ENCODE results near the gene TBC1D14. TPM values are rescaled to one million over a fixed set of nuclear protein-coding genes. Genes with fewer than 3 reads are reported as not detected.

Gene TBC1D14
- polyA plus RNA-seq (ENCODE audit: insufficient read length in 4 of 4) = 10 to 100 TPM; 49.2 to 61.1 (median 57.3) TPM

DNA sequence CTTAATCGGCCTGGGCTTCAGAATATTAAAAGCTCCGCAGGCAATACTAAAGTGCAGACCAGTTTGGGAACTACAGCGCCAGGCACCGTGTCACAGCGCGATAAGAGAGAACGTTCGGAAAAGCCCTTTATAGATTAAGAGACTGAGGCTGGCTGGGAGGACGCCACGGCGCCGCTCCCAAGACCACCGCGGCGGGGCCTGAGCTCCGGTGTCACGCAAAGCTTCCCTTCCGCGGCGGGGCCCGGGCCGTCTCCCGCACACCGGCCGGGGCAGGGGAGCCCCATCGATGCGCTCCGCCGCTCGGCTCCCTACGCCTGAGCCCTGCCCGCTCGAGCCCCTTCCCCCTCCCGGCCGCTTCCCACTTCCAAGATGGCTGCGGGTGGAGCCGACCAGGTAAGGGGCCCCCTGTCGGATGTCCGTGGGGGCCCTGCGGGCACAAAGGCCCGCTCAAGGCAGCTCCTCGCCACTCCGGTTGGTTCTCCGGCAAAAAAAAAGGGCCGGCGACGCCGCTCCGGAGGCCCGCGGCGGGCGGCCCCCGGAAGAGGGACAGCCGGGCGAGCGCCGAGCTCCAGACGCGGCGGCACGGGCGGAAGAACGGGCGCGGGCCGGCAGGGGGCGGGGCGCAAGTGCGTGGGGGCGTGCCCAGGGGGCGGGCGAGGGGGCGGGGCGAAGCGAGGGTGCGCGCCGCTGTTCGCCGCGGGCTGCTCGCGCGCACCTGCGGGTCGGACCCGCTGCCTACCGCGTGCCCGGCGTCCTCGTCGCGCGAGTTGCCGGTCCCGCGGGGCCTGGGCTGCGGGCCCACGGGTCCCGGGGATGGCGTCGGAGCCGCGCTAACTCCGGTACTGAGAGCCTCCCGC, at the start of gene TBC1D14:
Gene TBC1D14 (plus strand): TSS at position 714 of the 857 bp plus-strand sequence. CDS start 13,564 bp downstream, outside the sequence.
- DNase-seq (ENCODE audit: low read depth in 4 of 4, low spot score in 3 of 4) = peak in 2 of 4 donors; percentile 82 to 83

DNA sequence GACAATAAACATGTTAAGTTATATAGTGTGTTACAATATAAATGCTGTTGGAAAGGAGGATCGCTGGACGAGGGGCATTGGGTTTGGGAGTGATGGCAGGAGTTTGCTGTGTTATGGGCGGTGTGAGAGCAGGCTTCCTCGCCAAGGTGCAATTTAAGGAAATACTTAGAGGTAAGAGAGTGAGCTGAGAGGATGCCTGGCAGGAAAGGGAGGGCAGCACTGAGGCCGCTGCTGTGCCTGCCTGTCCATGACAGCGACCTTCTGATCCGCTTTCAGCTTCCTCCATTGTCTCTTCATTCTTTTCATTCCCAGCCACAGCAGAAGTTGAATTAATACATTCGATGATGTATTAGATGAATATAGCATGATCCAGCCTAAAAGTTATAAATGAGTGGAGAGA, 41.2 kb upstream of the TBC1D14 start:
- DNase-seq (ENCODE audit: low read depth in 4 of 4, low spot score in 3 of 4) = no peak

DNA sequence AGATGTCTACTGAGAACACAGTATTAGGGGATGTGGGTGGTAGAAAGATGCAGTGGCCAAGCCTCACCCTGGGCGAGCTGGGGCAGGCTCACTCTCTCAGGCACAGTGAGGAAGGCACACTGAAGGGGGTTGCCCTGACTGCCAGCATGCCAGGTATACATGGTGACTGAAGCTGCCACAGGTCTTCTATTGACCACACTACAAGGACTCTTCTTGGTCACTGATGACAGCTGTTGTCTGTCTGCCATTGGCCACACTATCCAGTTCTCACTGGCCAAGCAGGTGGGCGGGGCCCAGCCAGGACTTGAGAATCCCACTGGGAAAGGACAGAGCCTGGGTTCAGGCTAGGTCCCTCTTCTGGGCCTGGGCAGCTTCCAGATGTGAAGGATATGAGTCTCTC, 39.7 kb upstream of the TBC1D14 start:
- DNase-seq (ENCODE audit: low read depth in 4 of 4, low spot score in 3 of 4) = no peak

DNA sequence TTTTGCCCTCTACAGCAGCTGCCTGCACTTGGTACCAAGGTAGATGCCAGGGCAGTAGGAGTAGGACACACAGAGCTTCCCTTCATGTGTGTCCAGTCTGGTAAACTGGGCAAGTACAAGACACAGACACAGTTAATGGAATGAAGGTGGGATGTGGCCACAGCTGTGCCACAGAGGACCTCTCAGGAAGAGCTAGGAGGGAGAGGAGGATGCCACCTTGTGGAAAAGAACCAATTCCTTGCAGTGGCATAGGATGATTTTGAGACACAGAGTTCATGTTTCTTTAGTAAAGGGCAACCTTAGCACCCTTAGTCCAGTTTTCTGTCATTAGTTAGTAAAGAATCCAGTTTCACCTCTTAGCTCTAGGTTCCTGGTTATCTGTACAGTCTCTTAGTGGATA, 36.3 kb upstream of the TBC1D14 start:
- no peak for DNase-seq (ENCODE audit: low read depth in 4 of 4, low spot score in 3 of 4)

DNA sequence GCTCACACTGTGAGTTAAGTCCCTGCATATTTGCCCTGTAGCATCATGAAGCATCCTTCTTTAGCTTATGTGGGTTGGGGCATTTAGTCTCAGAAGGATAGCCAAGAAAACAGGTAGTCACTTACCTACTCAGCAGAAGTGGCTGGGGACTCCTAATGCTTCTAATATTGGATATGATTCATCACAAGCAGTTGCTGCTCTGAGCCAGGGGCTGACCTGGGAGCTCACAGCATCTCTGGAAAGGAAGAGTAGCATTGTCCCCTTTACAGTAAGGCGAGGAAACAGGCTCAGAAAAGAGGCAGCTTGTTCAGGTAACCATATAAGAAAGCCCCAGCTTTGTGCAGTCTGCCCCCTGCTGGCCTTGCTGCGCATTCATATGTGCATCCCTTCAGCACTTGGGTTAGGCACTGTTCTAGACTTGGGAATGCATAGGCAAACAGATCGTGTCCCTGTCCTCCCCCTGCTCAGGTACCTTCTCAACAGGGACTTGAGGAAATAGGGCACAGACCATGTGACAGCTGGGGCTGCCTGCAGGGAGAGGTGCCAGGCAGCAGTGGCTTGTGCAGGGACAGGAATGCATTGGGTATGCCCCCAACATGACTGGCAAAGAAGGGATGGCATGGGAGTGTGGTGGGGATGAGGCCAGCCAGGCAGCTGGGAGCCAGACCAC, 35.7 kb upstream of the TBC1D14 start:
- peak in 1 of 4 donors; percentile 26 for DNase-seq (ENCODE audit: low read depth in 4 of 4, low spot score in 3 of 4)

GRCh38 chr4:6874981-6875380, 34.6 kb upstream of the TBC1D14 start:
- no peak for DNase-seq (ENCODE audit: low read depth in 4 of 4, low spot score in 3 of 4)

DNA sequence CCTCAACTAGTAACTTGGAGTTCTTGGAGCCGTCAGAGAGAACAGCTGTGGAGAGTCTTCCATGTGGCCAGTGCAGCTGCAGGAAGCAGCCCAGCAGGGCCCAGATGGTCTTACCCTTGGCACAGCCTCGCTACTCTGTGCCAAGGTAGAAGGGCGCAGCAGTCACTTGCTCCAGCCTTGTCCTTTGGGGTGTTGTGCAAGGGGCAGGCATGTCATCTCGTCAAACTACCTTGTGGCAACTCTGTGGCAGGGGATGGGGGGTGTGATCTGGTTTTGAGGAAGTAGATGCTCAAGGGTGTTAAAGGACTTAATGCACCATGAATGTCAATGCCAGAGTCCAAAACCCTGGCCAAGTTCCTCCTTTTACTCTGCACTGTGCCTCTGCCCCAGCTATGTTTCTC, 34.2 kb upstream of the TBC1D14 start:
- no peak for DNase-seq (ENCODE audit: low read depth in 4 of 4, low spot score in 3 of 4)

DNA sequence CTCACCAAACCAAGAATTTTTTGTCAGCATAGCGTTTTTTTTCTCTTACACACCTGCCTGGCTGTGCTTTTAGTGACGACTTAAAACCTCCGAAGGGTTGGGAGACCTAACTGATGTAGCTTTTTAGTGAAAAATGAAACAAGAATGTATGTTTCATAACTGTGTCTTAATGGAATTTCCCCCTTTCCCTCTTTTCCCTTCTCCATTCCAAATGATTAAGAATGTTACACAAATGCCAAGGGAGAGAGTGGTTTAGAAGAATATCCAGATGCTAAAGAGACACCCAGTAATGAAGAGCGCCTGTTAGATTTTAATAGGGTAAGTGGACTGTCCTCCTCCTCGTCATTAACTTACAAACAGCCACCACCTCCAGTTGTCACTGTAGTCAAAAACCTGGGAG, 33.2 kb upstream of the TBC1D14 start:
- DNase-seq (ENCODE audit: low read depth in 4 of 4, low spot score in 3 of 4) = no peak

GRCh38 chr4:6877067-6877466, 32.6 kb upstream of the TBC1D14 start:
- DNase-seq (ENCODE audit: low read depth in 4 of 4, low spot score in 3 of 4) = no peak

- no peak for DNase-seq (ENCODE audit: low read depth in 4 of 4, low spot score in 3 of 4)
These were observed 31.1 kb upstream of the TBC1D14 start for GRCh38 chr4:6878451-6879059.

DNA sequence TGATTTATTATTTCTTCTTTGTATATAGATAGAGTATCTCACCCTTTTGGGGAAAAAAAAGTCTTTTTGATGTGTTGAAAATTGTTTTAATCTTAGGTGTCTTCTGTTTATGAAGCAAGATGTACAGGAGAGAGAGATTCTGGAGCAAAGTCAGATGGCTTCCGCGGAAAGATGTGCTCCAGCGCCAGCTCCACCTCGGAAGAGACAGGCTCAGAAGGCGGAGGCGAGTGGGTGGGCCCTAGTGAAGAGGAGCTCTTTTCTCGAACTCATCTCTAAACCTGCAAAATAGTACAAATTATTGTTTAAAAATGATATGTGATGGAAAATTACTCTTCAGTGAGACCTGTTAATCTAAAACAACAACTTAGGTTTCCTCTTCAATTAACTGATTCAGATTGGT, 28.9 kb upstream of the TBC1D14 start:
- no peak for DNase-seq (ENCODE audit: low read depth in 4 of 4, low spot score in 3 of 4)

- DNase-seq (ENCODE audit: low read depth in 4 of 4, low spot score in 3 of 4) = no peak
These were observed 27.7 kb upstream of the TBC1D14 start for GRCh38 chr4:6881908-6882307.

- no peak for DNase-seq (ENCODE audit: low read depth in 4 of 4, low spot score in 3 of 4)
These were observed 25.2 kb upstream of the TBC1D14 start for GRCh38 chr4:6884341-6884870.

DNA sequence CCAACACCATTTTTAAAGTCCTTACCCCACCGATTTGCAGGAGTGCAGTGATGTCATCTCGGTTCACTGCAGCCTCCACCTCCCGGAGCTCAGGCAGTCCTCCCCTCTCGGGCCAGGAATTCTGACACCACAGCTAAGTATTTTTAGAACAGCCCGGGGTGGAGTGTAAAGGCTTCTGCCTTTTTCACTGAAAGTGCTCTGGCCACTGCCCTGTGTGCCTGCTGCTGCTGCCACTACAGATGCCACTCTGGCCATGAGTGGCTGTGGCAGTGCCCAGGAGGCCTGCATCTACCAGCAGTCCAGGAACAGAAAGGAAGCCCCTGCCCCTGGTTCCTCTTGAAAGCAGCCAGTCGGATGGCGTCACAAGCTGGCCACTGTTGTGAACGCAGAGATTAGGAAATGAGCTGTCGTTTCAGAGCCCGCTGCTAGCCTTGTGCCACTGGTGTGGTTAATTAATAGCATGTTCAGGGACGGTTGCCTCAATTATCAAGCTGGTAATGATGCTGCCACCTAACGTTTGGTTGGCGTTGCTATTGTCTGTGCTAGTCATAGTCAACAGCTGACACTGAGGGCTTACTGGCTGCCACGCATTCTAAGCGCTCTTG, 23.6 kb upstream of the TBC1D14 start:
- no peak for DNase-seq (ENCODE audit: low read depth in 4 of 4, low spot score in 3 of 4)

- no peak for DNase-seq (ENCODE audit: low read depth in 4 of 4, low spot score in 3 of 4)
These were observed 22.7 kb upstream of the TBC1D14 start for GRCh38 chr4:6886886-6887285.

- DNase-seq (ENCODE audit: low read depth in 4 of 4, low spot score in 3 of 4) = no peak
These were observed 21.8 kb upstream of the TBC1D14 start for GRCh38 chr4:6887591-6888371.

DNA sequence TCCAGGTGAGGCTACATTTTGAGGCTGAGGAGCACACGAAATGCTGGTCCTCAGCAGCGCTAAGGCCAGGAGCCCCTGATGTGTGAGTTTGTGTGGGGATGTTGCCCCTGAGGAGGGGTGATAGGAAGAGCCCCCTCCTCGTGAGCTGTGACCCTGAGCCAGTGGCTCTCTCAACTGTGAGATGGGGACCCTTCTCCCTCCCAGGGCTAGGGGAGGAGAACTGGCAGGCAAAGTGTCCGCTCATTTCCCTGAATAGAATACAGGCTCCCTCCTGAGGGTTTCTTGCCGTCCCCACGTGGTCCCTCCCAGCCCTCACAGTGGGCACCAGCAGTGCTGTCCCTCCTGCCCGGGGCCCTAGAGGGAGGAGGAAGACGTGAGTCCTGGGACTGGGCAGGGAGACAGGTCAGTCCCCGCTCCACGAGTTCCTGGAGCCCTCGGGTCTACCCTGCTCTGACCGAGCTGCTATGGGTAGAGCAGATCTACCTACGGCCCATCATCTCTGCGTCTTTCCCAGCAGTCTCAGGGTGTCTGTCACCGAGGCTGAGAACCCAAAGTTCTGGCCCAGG, 21.0 kb upstream of the TBC1D14 start:
- DNase-seq (ENCODE audit: low read depth in 4 of 4, low spot score in 3 of 4) = no peak

- no peak for DNase-seq (ENCODE audit: low read depth in 4 of 4, low spot score in 3 of 4)
These were observed 20.4 kb upstream of the TBC1D14 start for GRCh38 chr4:6889101-6889735.

DNA sequence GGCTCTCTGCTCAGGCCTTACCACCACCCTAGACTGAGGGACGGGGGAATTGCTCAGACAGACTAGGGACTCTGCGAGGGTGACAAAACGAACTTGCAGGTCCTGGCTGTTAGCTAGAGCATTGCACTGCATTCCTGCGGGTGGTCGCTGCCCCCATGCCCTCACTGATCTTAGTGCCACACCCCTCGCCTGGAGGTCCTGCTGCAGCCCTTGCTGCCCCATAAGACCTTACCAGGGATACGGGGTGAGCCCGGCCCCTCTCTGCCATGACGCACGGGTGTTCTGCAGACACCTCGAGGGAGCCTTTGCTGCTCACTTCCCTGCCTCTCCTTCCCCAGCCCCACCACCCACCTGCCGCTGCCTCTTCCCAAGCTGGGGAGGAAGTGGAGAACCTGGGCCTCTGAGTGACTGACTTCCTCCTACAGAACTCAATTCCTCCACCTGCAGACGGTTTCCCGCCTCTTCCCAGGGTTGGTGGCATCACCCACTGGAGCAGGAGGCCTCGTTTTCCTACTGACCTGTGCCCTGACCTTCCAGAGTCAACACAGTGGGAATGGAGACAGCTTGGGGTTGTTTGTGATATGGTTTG, 19.8 kb upstream of the TBC1D14 start:
- DNase-seq (ENCODE audit: low read depth in 4 of 4, low spot score in 3 of 4) = no peak

Measured in left renal pelvis (tissue), 4 donors.